NCI-H2081 treated with DMSO at 0.1 percent for 48 hours (cell line): ENCODE data around the gene PCDH20.
"Not testable (repeated sequence)": the region's sequence is repeated elsewhere in the genome, so short reads cannot be mapped to it uniquely, and the experiment has no call there.

Experiments used
- DNase-seq: peaks from one replicate; lab custom pipeline; 2025; lab: John Stamatoyannopoulos, UW

Gene PCDH20, protein sequence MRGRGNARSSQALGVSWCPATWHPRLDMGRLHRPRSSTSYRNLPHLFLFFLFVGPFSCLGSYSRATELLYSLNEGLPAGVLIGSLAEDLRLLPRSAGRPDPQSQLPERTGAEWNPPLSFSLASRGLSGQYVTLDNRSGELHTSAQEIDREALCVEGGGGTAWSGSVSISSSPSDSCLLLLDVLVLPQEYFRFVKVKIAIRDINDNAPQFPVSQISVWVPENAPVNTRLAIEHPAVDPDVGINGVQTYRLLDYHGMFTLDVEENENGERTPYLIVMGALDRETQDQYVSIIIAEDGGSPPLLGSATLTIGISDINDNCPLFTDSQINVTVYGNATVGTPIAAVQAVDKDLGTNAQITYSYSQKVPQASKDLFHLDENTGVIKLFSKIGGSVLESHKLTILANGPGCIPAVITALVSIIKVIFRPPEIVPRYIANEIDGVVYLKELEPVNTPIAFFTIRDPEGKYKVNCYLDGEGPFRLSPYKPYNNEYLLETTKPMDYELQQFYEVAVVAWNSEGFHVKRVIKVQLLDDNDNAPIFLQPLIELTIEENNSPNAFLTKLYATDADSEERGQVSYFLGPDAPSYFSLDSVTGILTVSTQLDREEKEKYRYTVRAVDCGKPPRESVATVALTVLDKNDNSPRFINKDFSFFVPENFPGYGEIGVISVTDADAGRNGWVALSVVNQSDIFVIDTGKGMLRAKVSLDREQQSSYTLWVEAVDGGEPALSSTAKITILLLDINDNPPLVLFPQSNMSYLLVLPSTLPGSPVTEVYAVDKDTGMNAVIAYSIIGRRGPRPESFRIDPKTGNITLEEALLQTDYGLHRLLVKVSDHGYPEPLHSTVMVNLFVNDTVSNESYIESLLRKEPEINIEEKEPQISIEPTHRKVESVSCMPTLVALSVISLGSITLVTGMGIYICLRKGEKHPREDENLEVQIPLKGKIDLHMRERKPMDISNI

DNA sequence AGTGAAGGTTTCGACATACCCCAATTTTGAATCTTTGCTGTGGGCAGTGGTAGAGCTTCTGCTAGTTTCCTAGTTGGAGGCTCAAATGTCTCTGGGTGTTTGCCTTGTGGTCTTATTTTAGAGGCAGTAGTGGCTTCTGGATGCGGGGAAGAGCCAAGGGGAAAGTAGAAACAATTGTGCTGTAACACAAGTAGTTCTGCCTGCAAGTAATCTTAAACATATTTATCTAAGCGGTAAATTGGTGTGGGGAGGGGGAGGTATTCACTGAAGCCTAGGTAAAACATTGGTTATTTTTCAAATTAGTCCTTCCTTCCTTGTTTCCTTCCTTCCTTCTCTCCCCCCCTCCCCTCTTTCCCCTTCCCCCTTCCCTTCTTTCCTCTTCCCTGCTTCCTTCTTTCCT is at the start of gene PCDH20:
PCDH20 (minus strand) TSS at position 101 of the 400 bp plus-strand sequence. CDS start 691 bp downstream, outside the sequence.
- DNase-seq: no peak

DNA sequence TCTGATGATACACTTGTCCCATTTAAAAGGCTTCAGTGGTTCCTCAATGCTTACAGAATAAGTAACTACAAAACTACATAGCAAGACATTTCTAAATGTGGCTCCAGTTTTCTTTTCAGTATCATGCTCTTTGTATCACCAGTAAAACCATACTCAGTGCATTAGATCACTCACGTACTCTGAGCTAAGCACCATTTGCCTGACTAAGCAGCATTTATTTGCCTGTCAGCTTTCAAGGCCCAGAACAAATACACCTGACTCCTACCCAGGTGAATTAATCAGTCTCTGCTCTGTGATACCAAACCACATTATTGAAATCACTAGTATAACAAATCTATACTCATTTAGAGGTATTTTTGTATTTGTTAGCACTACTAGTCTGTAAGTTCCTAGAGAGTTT is 47.4 kb upstream of the PCDH20 start:
- DNase-seq: peak; percentile 2

DNA sequence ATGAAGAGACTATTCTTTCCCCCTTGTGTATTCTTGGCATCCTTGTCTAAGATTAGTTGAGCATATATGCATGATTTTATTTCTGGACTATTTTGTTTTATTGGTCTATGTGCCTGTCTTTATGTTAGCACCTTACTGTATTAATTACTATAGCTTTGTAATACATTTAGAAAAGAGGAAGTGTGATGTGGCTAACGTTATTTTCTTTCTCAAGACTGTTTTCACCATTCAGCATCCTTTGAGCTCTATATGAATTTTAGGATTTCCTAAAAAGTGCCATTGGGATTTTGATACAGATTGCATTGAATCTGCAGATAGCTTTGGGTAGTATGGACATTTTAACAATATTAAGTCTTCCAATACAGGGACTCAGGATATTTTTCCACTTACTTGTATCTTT is 37.5 kb upstream of the PCDH20 start:
- DNase-seq: no peak

DNA sequence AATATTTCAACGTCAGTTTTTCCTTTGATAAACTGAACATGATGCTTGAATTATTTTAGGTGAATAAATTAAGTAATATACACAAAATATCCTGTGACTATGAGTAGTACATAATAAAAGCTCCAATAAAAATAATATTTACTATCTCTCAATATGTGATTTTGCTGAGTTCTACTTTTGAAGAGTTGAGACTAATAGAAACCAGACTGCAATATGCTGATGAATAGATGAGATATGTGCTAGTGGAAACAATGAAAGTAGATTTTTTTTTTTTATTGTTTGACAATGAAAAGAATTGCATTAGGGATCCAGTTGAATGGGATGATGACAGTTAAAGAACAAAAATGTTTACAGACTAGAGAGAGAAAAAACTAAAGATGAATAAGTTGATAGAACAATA is 16.4 kb upstream of the PCDH20 start:
- DNase-seq: no peak

DNA sequence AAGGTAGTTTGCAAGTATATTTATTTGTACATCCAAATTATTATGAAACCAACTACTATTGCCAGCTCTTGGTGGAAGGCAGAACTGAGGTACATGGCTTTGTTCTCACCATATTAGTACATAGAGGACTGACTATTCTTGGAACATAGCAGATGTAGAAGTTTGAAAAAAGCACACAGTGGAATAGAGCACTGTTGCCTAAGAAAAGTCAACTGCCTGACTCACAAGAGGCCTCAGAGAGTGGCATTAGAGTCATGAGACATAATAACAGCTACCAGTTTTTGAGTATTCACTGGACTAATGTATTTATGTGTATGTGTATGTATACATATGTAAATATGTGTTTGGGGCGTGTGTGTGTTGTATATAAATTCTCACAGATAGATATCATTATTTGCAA is 8.3 kb upstream of the PCDH20 start:
- no peak for DNase-seq

DNA sequence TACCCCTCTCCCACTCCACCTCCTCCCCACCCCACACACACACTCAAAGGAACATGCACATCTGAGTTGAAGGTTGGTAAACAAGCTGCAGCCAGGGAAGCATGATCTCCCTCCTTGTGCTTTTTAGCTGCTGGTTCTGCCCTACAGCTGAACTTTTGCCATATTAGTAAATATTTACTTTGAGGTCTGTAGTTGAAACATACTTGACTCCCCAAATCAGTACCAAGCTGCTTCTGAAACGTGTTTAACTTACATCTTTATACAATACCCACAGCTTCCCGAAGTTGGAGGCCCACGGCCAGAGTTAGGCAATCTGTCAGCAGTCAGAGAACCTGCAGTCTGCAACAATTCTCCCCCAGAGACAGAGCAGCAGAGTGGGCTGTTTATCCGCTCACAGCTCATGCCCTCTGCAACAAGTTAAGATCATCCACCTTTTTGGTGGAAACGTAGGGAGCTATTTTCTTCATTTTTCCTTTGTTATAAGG is 1.5 kb upstream of the PCDH20 start:
- no peak for DNase-seq

DNA sequence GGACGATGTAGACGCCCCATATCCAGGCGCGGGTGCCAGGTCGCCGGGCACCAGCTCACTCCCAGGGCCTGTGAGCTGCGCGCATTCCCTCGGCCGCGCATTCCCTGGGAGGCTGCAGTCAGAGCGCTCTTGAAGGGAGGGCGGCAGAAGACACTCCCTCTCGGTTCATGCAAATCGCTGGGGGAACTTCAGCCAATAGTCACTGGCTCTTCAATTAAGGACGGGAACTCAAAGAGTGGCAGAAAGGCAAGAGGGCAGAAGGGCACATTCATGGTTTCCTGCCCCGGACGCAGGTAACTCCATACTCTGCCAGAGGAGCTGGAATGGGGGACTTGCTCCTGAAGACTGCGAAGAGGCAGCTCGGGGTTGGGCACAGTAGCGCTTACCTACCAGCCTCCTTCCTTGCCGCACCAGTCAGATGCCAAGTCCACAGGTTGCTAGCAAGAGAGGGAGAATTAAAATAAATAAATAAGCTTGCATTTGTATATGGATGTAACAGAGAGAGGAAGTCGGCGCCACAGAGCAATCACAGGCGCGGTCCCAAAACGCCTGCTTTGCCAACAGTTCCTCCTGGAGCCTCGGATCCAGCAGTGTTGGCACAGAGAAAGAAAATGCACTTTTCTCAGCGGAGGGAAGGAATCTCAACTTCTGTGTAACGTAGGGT is 459 bp downstream of the PCDH20 start:
- peak; percentile 19 for DNase-seq

DNA sequence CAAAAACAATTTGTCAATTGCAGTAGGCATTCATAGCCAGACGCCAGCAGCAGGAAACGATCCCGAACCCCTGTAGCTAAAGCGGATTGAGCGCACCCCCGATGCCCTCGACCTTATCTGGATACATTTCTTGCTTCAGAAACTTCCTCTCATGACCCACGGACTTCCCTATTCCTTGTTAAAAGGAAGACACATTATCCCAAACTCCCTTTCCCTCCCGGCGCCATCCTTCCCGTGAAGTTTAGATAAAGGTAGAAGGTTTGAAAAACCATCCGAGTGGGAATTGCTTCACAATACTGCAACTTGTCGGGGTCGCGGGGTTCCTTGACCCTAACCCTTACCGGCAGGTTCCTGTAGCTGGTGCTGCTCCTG is 977 bp downstream of the PCDH20 start:
- DNase-seq: no peak

DNA sequence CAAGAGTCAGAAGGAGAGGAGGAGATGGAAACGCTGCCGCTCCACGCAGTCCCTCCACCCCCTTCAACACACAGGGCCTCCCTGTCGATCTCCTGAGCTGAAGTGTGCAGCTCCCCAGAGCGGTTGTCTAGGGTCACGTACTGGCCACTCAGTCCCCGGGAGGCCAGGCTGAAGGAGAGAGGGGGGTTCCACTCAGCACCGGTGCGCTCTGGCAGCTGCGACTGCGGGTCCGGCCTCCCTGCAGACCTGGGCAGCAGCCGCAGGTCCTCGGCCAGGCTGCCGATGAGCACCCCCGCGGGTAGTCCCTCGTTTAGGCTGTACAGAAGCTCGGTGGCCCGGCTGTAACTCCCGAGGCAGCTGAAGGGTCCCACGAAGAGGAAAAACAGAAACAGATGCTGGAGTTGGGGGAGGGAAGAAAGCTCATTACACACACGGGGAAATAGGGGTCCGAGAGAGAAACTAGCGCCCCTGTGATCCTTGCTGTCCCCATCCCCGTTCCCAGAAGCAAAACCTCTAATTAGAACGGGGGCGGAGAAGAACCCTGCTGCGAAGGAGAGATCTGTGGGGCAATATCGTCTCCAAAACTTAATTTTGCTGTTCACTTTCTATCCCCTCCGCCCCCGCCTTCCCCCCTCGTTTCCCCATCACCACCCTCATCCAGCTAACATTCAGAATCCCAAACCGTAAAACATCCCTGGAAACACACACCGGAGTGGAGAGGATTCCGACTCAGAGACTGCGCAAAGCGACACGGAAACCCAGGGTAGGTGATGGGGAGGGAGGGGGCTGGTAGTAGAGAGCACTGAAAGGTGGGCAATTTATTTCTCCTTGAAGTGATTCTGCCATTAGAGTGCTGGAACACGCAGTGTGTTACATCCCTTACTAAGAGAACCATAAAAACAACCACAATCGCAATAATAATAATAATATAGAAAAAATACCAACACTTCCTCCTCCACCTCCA is 1.8 kb downstream of the PCDH20 start:
- DNase-seq: no peak

DNA sequence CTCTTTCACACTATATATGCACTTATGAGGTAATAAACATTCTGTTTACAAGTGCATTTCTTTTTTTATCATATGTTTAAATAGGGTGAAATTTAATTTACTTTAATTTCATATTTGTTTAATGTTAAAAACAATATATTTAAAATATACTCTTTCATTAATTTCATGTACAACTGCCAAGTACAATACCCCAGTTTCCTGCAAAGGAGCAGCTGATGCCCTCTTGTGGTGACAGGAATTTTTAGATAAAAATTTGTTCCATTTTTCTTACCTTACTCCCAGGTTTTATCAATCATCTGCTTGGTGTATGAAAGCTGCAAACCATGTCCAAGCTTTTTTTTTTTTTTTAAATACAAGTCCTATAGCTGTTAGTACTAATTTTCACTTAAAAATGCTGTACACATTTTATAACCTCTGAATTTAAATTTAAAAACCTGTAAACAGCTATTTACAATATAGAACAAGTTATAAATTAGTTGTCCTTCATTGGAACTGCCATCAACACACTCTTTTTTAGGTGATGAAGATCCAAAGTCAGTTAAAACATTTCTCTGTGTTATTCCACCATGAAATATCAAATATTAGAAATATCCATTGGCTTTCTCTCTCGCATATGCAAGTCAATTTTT is 4.9 kb downstream of the PCDH20 start:
- no peak for DNase-seq

DNA sequence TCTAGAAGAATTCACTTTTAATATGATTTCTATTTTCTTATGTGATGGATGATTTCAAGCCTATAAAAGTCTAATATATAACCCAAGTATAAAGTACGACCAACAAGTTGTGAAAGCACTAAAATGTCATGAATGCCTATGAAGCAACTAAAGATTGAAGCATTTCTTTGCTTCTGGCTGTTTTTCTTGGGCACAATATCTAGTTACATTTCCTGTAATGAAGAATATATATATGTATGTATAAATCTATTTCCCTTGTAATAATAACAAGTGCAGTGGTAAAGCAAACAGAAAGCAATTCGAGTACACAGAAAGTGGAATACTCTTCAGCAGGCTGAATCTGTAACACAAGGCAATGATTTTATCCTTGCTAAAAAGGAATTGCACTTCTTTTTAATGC is 5.4 kb downstream of the PCDH20 start:
- DNase-seq: no peak

DNA sequence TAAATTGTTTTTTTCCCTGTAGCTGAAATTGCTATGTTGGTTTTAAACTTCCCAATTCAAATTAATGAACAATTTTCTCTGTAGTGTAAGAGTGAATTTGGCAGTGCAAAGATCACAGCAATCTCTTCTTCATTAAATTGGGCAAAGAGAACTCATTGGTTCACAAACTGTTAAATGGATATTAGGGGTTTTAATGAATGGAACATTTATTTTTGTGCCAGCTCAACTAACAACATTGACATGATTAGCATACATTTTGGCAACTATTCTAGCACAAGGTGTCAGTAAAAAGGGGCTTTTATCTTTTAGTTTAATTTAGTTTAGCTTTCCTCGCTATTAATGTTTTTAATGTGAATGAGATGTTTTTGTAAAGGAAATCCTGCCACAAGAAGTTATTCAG is 7.1 kb downstream of the PCDH20 start:
- no peak for DNase-seq

DNA sequence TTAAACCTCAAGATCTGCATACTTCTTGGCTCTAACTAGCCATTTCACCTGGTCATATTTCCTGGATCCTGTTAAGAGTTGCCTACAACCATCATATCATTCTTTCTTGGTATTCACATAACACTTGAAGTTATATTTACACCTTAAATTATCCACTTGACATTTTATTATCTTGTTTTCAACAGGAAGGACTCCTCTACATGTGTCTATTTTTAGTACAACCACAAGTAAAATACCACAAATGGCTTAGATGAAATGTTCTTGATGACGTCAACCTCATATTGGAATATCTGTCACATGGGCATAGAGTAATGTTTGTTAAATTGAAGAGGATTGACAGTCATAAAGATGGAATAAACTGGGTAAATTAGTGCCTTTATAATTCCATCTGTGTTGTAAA is 9.4 kb downstream of the PCDH20 start:
- DNase-seq: no peak

DNA sequence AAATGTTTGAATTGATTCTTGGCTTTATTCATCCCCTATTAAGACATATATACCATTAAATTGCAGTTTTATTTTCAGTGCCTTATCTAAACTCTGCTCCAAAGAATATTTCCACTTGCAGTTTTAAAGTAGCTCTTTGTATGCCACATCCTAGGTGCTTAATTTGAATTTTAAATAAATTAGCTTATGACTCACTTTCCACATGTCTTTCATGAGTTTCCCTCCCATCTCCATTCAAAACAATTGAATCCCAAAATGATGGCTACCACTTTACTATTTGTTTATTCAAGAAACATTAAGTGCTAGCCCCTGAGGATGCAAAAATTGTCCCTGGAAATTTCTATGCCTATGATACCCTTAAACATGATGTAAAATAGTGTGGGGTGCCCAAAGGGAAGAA is 19.5 kb downstream of the PCDH20 start:
- DNase-seq: no peak

DNA sequence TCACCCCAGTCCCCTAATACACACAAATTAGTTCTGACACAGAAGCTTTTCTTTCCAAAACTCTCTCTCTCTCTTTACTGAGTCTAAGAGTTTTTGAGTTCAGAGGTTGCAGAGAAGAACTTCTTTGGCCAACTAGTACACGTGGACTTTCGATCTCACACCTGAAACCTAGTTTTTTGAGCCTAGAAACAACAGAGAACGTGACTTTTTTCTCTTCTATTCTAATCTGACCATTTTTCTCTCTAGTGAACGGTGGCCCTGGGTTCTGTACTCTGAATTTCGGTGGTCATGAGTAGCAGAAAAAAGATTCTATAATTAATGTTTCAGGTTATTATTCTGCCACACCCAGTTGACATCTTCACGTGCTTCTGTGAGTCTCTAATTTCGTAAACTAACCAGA is 24.2 kb downstream of the PCDH20 start:
- DNase-seq: no peak

DNA sequence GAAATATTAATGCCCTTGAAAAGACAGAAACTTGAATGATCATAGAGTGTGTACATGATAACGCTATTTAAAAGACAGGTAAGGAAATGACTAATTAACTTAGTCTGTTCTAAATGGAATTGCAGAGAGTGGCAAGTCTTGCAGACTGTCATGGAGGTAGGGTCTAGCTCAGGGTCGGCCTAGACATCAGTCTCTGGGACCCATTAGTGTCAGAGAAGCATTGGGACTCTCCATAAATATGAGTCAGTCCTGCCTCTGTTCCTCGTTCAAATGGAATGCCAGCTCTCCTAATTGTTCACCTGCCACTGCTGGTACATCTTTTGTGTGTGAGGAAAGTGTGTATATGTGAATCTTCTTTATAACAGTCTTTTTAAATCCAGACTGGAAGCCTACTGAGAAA is 28.0 kb downstream of the PCDH20 start:
- no peak for DNase-seq

DNA sequence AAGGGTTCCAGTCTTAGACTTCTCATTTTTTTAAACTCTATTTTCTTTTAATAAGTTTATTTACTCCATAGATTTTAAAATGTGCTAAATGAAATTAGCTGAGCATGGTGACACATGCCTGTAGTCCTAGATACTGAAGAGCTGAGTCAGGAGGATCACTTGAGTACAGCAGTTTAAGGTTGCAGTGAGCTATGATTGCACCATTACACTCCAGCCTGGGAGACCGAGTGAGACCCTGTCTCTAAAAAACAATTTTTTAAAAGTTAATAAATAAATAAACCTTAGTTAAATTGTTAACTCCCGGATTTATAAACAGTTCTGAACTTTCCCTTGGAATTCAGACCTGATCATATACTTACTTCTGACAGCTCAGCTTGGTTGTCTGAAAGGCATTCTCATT is 32.5 kb downstream of the PCDH20 start:
- DNase-seq: no peak

DNA sequence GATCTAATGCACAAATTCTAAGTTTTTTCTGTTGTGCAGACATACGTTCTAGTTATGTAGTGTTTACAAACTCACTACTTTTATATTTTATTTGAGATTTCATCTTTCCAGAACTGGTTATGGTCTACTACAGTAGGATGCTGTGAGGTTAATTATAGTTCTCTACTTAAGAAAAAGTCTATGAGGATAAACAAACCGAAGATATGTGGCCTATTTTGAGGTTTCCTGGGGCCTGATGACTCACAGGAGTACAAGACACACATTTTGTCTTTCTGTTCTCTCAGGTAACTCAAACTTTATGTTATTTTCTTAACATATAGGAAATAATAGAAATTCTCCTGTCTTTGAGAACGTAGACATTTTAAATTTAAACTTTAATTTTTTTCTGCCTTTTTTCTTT is 45.1 kb downstream of the PCDH20 start:
- no peak for DNase-seq

DNA sequence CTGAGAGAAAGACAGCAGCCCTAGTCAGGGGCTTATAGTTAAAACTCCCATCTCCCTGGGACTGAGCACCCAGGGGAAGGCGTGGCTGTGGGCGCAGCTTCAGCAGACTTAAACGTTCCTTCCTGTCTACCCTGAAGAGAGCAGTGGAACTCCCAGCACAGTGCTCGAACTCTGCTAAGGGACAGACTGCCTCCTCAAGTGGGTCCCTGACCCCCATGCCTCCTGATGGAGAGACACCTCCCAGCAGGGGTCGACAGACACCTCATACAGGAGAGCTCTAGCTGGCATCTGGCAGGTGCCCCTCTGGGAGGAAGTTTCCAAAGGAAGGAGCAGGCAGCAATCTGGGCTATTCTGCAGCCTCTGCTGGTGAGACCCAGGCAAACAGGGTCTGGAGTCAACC is 51.0 kb downstream of the PCDH20 start:
- DNase-seq: not testable (repeated sequence)

DNA sequence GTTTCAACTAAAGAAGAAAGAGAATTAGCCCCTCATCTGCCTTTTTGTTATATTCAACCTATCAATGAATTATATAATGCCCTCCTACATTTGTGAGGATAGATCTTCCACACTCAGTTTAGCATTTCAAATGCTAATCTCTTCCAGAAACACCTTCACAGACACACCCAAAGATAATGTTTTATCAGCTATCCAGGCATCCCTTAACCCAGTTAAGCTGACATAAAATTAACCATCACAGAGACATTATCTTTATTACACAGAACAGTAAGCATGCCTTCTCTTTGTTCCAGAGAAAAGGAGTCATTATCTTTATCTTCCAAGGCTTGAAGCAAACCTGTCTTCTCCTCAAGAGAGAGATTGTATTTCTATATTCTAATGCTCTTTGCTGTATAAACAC is 53.1 kb downstream of the PCDH20 start:
- no peak for DNase-seq
